GM18526 (cell line): Measurements from ENCODE around the gene ITFG1.

ENCODE experiments used
- POLR2A ChIP-seq: IDR thresholded peaks from 3 replicates; pipeline ENCODE4 v1.6.1; 2011; ENCODE audit not compliant: insufficient read length; ENCODE audit errors: extremely low read depth

The ITFG1 gene

GRCh38 chr16:47480410-47480809, 19.5 kb upstream of the ITFG1 start:
- no peak for TF ChIP-seq POLR2A

- no peak for TF ChIP-seq POLR2A
These were observed 16.8 kb upstream of the ITFG1 start for GRCh38 chr16:47477679-47478078.

GRCh38 chr16:47476654-47477345, 15.9 kb upstream of the ITFG1 start:
- TF ChIP-seq POLR2A = no peak

GRCh38 chr16:47475786-47476185, 14.9 kb upstream of the ITFG1 start:
- no peak for TF ChIP-seq POLR2A

GRCh38 chr16:47473792-47474191, 12.9 kb upstream of the ITFG1 start:
- no peak for TF ChIP-seq POLR2A

- TF ChIP-seq POLR2A = no peak
These were observed 9.9 kb upstream of the ITFG1 start for GRCh38 chr16:47470810-47471209.

GRCh38 chr16:47470211-47470610, 9.3 kb upstream of the ITFG1 start:
- no peak for TF ChIP-seq POLR2A

GRCh38 chr16:47469227-47469626, 8.4 kb upstream of the ITFG1 start:
- no peak for TF ChIP-seq POLR2A

GRCh38 chr16:47467501-47467900, 6.6 kb upstream of the ITFG1 start:
- no peak for TF ChIP-seq POLR2A

GRCh38 chr16:47465919-47466630, 5.2 kb upstream of the ITFG1 start:
- TF ChIP-seq POLR2A = no peak

GRCh38 chr16:47463771-47464624, 3.1 kb upstream of the ITFG1 start:
- no peak for TF ChIP-seq POLR2A

GRCh38 chr16:47461598-47462266, 869 bp upstream of the ITFG1 start:
- TF ChIP-seq POLR2A = no peak

- TF ChIP-seq POLR2A = no peak
These were observed 528 bp downstream of the ITFG1 start for GRCh38 chr16:47460359-47460710.

- TF ChIP-seq POLR2A = no peak
These were observed 1.3 kb downstream of the ITFG1 start for GRCh38 chr16:47459603-47460002.

GRCh38 chr16:47458331-47458730, 2.5 kb downstream of the ITFG1 start:
- no peak for TF ChIP-seq POLR2A
